NB4 (cell line): Measurements from ENCODE around the gene HCCS.
A peak's percentile ranks its signal among the peaks of the same experiment; 100 is the strongest.

ENCODE experiments used
- CTCF ChIP-seq: IDR thresholded peaks from one replicate; pipeline ENCODE4 v1.5.1; 2012; ENCODE audit warnings: low read depth, low read length
- MAX ChIP-seq: IDR thresholded peaks from 2 replicates; pipeline ENCODE4 v1.6.1; 2011; ENCODE audit warnings: low read depth, low read length
- MYC ChIP-seq: IDR thresholded peaks from 2 replicates; pipeline ENCODE4 v1.6.1; 2011; ENCODE audit warnings: low read depth, low read length
- POLR2A ChIP-seq: IDR thresholded peaks from 2 replicates; pipeline ENCODE4 v1.6.1; 2011; ENCODE audit warnings: mild to moderate bottlenecking; ENCODE audit not compliant: insufficient read length; ENCODE audit errors: extremely low read depth

GRCh38 chrX:11137543-11138139, 26.5 kb downstream of the HCCS start:
- TF ChIP-seq CTCF (peak; percentile 15), POLR2A (no peak), MYC (no peak), MAX (no peak)
